K562 (cell line): ENCODE measurements around the gene SLC12A6. TPM values are rescaled to one million over a fixed set of nuclear protein-coding genes. Genes with fewer than 3 reads are reported as not detected.

Experiments
- FOXA3 ChIP-seq, 2 experiments: fragments of 450-650 bp in 1 of 2; sonication (generic) in 1 of 2; formaldehyde crosslinking; IDR thresholded peaks in 1 of 2; conservative IDR thresholded peaks in 1 of 2; 2 replicates each; pipeline versions ENCODE4 v1.4.0 to v1.8.0; 2020 to 2022; ENCODE audit warnings: mild to moderate bottlenecking in 2 of 2, missing genetic modification reagents in 1 of 2
- HINFP ChIP-seq: fragments of 450-650 bp; conservative IDR thresholded peaks from 2 replicates; pipeline ENCODE4 v1.6.1; 2016; ENCODE audit warnings: missing genetic modification characterization, low read depth, mild to moderate bottlenecking, control low read depth, missing compliant biosample characterization
- MEF2D ChIP-seq: conservative IDR thresholded peaks from 2 replicates; pipeline ENCODE4 v1.6.1; 2016; ENCODE audit warnings: low read depth, missing genetic modification characterization, missing compliant biosample characterization
- RHOXF2B ChIP-seq: fragments of 250-450 bp; sonication (Bioruptor Pico); conservative IDR thresholded peaks from 2 replicates; pipeline ENCODE4 v1.5.1; 2021
- RNF219 ChIP-seq: fragments of 250-450 bp; sonication (Bioruptor Pico); IDR thresholded peaks from 2 replicates; pipeline ENCODE4 v1.5.0; 2022; ENCODE audit warnings: mild to moderate bottlenecking
- ZNF398 ChIP-seq: fragments of 250-450 bp; sonication (Bioruptor Pico); IDR thresholded peaks from 2 replicates; pipeline ENCODE4 v1.8.0; 2021; ENCODE audit warnings: moderate library complexity, mild to moderate bottlenecking, inconsistent platforms
- ZNF592 ChIP-seq: fragments of 450-650 bp; IDR thresholded peaks from 2 replicates; pipeline ENCODE4 v1.6.1; 2017; ENCODE audit warnings: antibody characterized with exemption, mild to moderate bottlenecking
- ZNF695 ChIP-seq: fragments of 450-650 bp; formaldehyde crosslinking; IDR thresholded peaks from 2 replicates; pipeline ENCODE4 v1.4.0; 2020; ENCODE audit warnings: mild to moderate bottlenecking, moderate library complexity
- polyA plus RNA-seq, 8 experiments: library from polyadenylated mRNA; depleted of rRNA in 4 of 8; stranded (reverse) in 5 of 8; unstranded in 3 of 8; fragments of >200 nt; fragmentation: Nextera tagmentation in 2 of 8; fragmentation: Illumina TruSeq in 1 of 8; extraction: Ambion mirVana in 2 of 8; extraction: Trizol in 1 of 8; gene quantifications; 2 replicates each; pipeline versions ENCODE4 v1.2.1 to v1.2.3, GENCODE V29; 2011 to 2014; ENCODE audit warnings: inconsistent platforms in 1 of 8, missing spikeins in 1 of 8
- total RNA-seq, 7 experiments: library from RNA; depleted of rRNA in 6 of 7; stranded (reverse); fragments of >200 nt in 6 of 7; fragmentation: Illumina TruSeq in 2 of 7; extraction: Trizol in 2 of 7; gene quantifications; 2 replicates each; pipeline versions ENCODE4 v1.2.1 to v1.2.3, GENCODE V29; 2011 to 2021; ENCODE audit warnings: low replicate concordance in 1 of 7

SLC12A6 gene
- total and polyA plus RNA-seq, 9 of the 15 experiments (the other 6 are each of a cell fraction or from before 2014, with no cell fraction given): 1.4 to 16.4 (median 6.7) TPM

- TF ChIP-seq RNF219 (CRISPR knock-in tag) (no peak), RHOXF2B (CRISPR knock-in tag) (peak; percentile 80; the same call in 1 of the 2 replicates), ZNF398 (CRISPR knock-in tag) (0 out of 2 replicates have a peak, but pooled peaks have one; percentile 43), HINFP (tag) (0 out of 2 replicates have a peak, but pooled peaks have one; percentile 27), ZNF695 (CRISPR knock-in tag) (peak; percentile 84; the same call in 1 of the 2 replicates), MEF2D (tag) (peak; percentile 70), ZNF592 (peak; percentile 92), FOXA3 (CRISPR knock-in tag; conservative IDR thresholded peaks at IDR 0.05 in 1 of 2, IDR thresholded peaks at IDR 0.05 in 1 of 2) (no peak)
Measured at GRCh38 chr15:34336231-34336990, 1.2 kb downstream of the SLC12A6 start (continued).
